ES-I3 (cell line): ENCODE results near the gene HACD2.

Source experiments
- H3K36me3 ChIP-seq: 2 replicates; pipeline ENCODE4 v1.6.1; 2013; ENCODE audit warnings: mild to moderate bottlenecking, low read length, control low read depth, moderate library complexity; ENCODE audit not compliant: insufficient read depth
- H3K4me1 ChIP-seq: 2 replicates; pipeline ENCODE4 v1.6.1; 2013; ENCODE audit warnings: mild to moderate bottlenecking, control low read depth, low read length; ENCODE audit not compliant: insufficient read depth
- H3K9ac ChIP-seq: 2 replicates; pipeline ENCODE4 v1.6.1; 2013; ENCODE audit warnings: low read depth, mild to moderate bottlenecking, low read length, moderate library complexity
- H3K9me3 ChIP-seq: 2 replicates; pipeline ENCODE4 v1.6.1; 2013; ENCODE audit warnings: mild to moderate bottlenecking, low read length, moderate library complexity; ENCODE audit not compliant: control insufficient read depth, insufficient read depth

Gene HACD2

DNA sequence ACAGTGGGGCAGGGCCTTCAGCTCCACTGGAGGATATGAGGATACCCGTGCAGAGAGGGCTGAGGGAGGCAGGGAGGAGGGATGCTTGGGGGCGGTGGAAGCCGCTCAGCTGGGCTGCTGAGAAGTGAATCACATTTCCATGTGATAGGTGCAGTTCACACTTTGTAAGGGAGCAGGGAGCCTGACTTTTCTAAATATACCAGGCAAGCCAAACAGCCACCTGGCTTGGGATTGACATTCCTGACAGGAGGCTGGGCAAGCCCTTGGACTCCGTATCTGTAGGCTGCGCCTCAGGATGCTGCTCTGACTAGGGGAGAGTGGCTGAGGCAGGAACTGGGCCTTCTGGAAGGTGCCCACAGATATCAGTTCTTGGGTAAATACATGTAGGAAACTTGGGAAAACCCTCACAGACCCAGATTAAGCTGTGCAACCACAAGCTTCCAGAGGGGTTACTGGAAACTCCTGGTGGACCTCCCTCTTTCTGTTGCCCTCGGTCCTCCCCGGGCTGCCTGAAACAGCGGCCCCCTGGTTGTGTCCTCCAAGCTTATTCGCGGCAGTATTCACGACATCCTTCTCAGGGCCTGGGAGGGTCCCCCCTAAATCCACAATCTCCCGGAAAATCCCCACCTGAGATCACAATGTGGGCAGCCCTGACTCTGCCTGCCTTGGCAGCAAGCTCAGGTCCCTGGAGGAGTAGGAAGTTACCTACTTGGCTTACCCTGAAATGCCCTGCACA, 103.0 kb downstream of the HACD2 start:
- H3K9me3 ChIP-seq: no peaks in the 10 kb centered on the region
- no peaks in the 10 kb centered on the region for H3K4me1 ChIP-seq
- no peaks in the 10 kb centered on the region for H3K36me3 ChIP-seq
- H3K9ac ChIP-seq: no peak overlapping the region

- Histone ChIP-seq H3K9me3 (no peaks in the 10 kb centered on the region), H3K36me3 (no peaks in the 10 kb centered on the region), H3K9ac (no peak overlapping the region), H3K4me1 (no peaks in the 10 kb centered on the region)
These were observed 103.8 kb downstream of the HACD2 start for GRCh38 chr3:123481071-123481470.

- Histone ChIP-seq H3K9ac (no peak overlapping the region), H3K4me1 (no peaks in the 10 kb centered on the region), H3K36me3 (no peaks in the 10 kb centered on the region), H3K9me3 (no peaks in the 10 kb centered on the region)
These were observed 104.4 kb downstream of the HACD2 start for GRCh38 chr3:123480428-123480827.

- no peaks in the 10 kb centered on the region for H3K4me1 ChIP-seq
- H3K9ac ChIP-seq: no peak overlapping the region
- no peaks in the 10 kb centered on the region for H3K9me3 ChIP-seq
- no peaks in the 10 kb centered on the region for H3K36me3 ChIP-seq
These were observed 105.0 kb downstream of the HACD2 start for GRCh38 chr3:123479891-123480290.

- H3K4me1 ChIP-seq: no peaks in the 10 kb centered on the region
- H3K9ac ChIP-seq: no peak overlapping the region
- no peaks in the 10 kb centered on the region for H3K9me3 ChIP-seq
- no peaks in the 10 kb centered on the region for H3K36me3 ChIP-seq
These were observed 106.5 kb downstream of the HACD2 start for GRCh38 chr3:123478314-123478713.

DNA sequence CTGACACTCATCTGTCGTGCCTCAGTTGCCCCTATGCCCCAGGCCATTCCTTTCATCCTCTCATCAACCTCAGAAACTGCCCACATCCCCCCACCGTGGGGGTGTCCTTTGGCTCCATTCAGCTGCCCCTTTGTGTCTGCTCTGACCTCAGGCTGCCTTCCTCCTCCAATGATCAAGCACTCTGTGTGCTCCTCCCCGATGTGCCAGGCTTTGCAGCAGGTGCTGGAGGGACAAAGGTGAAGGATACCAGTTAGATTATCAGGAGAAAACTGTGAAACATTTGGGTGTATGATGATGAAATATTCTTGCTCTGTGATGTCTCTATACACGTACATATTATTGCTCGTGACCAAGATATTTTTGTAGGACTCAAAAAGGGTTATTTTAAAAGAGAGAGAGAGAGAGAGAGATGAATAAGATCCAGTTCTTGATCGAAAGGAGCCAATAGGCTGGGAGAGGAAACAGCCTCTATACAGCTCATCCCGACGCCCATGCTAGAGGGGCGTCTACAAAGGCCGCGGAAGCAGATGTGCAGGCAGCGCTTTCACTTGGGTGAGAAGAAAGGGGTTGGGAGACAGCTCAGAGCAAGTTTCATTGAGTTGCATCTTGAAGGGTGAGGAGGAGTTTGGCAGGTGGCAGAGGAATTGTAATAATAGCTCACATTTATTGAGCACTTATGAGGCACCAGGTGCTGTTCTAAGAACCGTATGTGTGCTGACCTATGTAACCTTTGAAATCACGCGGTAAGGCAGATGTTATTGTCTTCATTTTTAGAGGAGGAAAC, 107.7 kb downstream of the HACD2 start:
- no peaks in the 10 kb centered on the region for H3K36me3 ChIP-seq
- H3K9me3 ChIP-seq: no peaks in the 10 kb centered on the region
- H3K9ac ChIP-seq: no peak overlapping the region
- no peaks in the 10 kb centered on the region for H3K4me1 ChIP-seq

- no peaks in the 10 kb centered on the region for H3K4me1 ChIP-seq
These were observed 109.1 kb downstream of the HACD2 start for GRCh38 chr3:123475786-123476185.

GRCh38 chr3:123471106-123471505, 113.7 kb downstream of the HACD2 start:
- Histone ChIP-seq H3K4me1 (no peaks in the 10 kb centered on the region), H3K9me3 (no peaks in the 10 kb centered on the region), H3K9ac (no peak overlapping the region), H3K36me3 (no peaks in the 10 kb centered on the region)

More at GRCh38 chr3:123475786-123476185, 109.1 kb downstream of the HACD2 start:
- no peaks in the 10 kb centered on the region for H3K36me3 ChIP-seq
- H3K9me3 ChIP-seq: no peaks in the 10 kb centered on the region
- no peak overlapping the region for H3K9ac ChIP-seq

- Histone ChIP-seq H3K4me1 (no peaks in the 10 kb centered on the region), H3K9ac (no peak overlapping the region), H3K9me3 (no peaks in the 10 kb centered on the region), H3K36me3 (no peaks in the 10 kb centered on the region)
These were observed 115.4 kb downstream of the HACD2 start for GRCh38 chr3:123469323-123469995.

DNA sequence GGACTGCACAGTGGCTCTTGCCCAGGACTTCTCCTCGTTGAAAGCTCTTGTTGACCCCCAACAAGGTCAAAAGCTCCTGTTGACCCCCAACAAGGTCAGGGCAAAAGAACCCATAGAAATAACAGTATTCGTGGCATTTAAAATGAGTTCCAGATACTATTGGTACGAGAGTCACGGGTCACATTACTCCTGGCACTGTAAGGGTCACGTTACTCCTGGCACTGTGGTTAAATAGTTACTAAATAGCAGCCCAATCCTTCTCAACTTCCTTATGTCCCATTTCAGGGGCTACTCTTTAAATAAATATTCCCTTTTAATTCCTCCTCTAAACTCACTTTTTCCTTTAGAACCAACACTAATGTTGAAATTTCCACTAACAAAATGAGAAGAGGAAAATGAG, 117.8 kb downstream of the HACD2 start:
- Histone ChIP-seq H3K4me1 (no peaks in the 10 kb centered on the region), H3K9me3 (no peaks in the 10 kb centered on the region), H3K36me3 (no peaks in the 10 kb centered on the region), H3K9ac (no peak overlapping the region)

GRCh38 chr3:123464211-123464610, 120.6 kb downstream of the HACD2 start:
- Histone ChIP-seq H3K9me3 (no peaks in the 10 kb centered on the region), H3K9ac (no peak overlapping the region), H3K36me3 (no peaks in the 10 kb centered on the region), H3K4me1 (peaks cover 5% of the 10 kb centered on the region; the same call in 1 of the 2 replicates)

- no peaks in the 10 kb centered on the region for H3K9me3 ChIP-seq
- H3K4me1 ChIP-seq: peaks cover 14% of the 10 kb centered on the region
- H3K36me3 ChIP-seq: no peaks in the 10 kb centered on the region
- H3K9ac ChIP-seq: no peak overlapping the region
These were observed 125.0 kb downstream of the HACD2 start for GRCh38 chr3:123459862-123460261.

DNA sequence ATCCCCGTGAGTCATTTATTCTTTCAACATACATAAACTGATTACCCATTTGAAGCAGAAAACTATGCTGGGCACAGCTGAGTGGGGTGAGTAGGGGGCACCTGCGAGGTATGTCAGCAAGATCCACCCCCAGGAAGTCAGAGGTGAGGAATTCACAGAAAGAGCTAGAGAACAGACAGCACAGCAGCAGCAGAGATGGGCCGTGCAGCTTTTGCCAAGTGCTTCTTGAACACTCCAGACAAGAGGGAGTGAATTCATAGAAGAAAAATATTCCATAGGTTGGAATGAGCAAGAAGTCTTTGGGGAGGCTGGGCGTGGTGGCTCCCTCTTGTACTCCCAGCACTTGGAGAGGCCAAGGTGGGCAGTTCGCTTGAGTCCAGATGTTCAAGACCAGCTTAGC, 126.6 kb downstream of the HACD2 start:
- Histone ChIP-seq H3K9me3 (no peaks in the 10 kb centered on the region), H3K4me1 (peaks cover 14% of the 10 kb centered on the region), H3K9ac (no peak overlapping the region), H3K36me3 (no peaks in the 10 kb centered on the region)

DNA sequence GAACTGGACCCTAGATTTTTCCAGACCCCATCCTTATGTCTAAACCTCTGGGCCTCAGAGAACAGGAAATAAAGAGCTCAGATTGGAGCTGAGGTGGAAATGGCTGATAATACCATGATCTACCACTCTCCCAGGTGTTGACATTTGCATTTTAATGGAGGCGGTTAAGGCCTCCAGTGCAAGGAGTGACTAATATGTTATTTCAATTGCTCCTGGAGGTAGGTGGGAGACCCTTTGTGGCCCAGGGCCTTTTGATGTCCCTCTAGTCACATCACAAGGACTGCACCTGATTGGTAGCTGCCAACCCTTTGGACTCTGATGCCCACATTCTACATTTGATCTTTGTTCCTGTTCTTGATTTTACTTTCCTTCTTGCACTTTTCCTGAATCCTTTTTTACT, 127.0 kb downstream of the HACD2 start:
- Histone ChIP-seq H3K36me3 (no peaks in the 10 kb centered on the region), H3K4me1 (peaks cover 14% of the 10 kb centered on the region), H3K9me3 (no peaks in the 10 kb centered on the region), H3K9ac (no peak overlapping the region)
